GM18499 (cell line): ENCODE measurements around the gene CFAP298.

ENCODE experiments used
- ATAC-seq: cut with Tn5 transposase; IDR thresholded peaks from one replicate; pipeline ENCODE4 v1.9.1; 2021; ENCODE audit warnings: moderate number of reproducible peaks; ENCODE audit not compliant: insufficient read depth, unreplicated experiment

Gene CFAP298

DNA sequence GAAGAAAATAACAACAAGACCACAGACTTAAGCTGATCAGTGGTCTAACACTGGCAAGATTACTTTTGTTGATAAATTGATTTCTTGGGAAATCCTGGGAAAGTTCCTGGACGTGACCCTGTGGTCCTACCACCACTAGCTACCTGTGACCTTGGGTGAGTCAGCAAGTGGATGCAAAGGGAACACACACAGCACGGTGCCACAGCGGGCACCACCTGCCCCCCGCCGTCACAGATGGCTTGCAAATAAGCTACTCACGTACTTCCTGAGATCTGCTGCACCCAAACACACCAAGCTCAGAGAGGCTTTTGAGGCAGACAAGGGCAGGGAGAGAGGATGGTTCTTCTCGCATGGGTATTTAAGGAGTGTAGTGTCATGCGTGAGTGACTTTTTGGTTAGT is 12.7 kb downstream of the CFAP298 start:
- ATAC-seq = no peak

- ATAC-seq = no peak
Measured at GRCh38 chr21:32599091-32599490, 13.1 kb downstream of the CFAP298 start.

- no peak for ATAC-seq
Measured at GRCh38 chr21:32597205-32597604, 15.0 kb downstream of the CFAP298 start.

DNA sequence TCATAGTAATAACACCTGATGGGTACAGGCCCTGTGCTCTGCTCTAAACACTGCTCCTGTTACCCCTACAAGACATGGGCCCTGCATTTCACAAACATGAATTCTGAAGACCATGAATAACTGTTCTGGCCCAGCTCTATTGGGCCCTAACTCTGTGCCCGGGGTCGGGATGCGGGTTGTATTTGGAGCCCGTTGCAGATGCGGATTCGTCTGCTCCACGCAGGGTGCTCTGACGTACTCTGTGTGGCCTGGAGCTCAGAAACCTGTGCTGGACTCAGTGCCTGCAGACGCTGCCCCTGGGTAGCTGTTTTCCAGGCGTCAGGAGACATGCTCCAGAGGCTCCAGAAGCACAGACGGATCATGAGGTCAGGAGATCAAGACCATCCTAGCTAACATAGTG is 16.7 kb downstream of the CFAP298 start:
- ATAC-seq = no peak

- ATAC-seq = no peak
Measured at GRCh38 chr21:32593690-32594089, 18.5 kb downstream of the CFAP298 start.

DNA sequence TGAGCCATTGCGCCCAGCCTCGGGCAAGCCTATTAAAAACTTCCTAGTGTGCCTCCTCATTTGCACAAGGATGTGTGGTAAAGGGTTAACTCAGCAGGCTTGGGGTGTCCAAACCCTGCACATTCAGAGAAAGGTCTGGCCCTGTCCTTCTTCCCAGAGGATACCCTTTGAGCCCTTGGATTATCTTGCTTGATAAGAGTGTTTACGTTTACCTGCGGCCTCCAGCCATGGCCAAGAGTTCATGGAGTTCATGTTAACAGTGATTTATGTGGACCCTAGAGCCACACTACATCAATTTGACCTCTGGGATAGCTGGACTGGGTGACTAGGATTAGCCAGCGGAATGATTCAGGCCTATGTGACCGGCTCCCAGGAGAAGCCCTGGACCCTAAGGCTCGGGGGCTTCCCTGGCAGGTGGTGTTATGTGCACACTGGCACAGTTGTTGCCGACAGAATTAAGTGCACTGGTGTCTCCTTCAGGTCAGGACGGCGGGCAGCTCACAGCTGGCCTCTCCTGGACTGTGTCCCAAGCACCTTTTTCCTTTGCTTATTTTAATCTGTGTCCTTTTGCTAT is 19.2 kb downstream of the CFAP298 start:
- ATAC-seq = no peak

GRCh38 chr21:32590130-32590529 is 22.0 kb downstream of the CFAP298 start:
- no peak for ATAC-seq

DNA sequence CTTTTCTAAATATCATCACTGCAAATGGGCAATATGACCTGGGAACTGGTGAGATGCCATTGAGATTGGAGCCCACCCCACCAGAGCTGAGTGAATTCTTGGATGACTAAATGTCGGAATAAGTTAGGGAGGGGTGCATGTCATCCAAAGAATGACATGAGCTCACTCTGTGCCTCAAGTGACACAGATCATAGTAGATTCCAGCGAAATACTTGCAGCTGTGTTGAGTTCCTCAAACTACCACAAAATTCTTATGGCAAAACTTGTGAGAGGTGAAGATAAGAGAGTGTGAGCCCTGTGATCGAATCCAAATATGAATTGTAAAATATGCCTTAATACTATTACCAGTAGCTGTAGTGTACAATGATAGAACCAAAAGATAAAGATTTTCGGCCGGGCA is 24.5 kb downstream of the CFAP298 start:
- ATAC-seq = no peak

- ATAC-seq = no peak
Measured at GRCh38 chr21:32587120-32587519, 25.1 kb downstream of the CFAP298 start.

GRCh38 chr21:32585970-32586369 is 26.2 kb downstream of the CFAP298 start:
- no peak for ATAC-seq

DNA sequence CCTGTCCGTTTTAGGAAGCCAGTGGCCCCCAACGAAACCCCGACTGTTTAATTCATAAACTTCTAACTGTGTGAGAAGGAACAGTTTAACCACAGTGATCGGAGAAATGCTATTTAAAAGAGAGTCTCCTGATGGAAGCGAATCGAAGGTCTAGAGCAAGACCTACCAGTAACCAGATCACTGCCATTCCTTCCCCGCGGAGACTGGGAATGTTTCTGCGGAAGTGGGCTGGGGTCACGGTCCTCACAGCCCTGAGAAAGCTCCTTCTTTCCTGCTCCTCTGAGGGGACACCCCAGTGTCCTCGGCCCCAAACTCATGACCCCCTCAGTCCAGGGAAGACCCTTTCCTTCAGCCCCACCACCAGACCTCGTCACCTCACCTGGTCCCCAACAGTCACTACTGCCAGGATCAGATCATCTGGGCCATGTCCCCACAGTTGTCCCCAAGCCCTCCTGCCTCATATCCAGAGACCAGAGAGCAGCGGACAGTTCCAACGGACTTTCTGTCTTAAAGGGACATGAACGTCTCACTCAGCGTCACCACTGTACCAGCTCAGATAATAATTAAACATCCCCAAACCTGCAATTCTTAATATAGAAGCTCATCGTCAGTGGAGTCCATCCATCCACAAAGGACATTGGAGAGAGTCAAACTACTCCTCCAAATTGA is 27.0 kb downstream of the CFAP298 start, which contains the start of gene TCP10L:
TCP10L (minus strand) TSS at position 482 of the 669 bp plus-strand sequence. CDS start 1,219 bp downstream, outside the sequence.
- ATAC-seq = no peak

DNA sequence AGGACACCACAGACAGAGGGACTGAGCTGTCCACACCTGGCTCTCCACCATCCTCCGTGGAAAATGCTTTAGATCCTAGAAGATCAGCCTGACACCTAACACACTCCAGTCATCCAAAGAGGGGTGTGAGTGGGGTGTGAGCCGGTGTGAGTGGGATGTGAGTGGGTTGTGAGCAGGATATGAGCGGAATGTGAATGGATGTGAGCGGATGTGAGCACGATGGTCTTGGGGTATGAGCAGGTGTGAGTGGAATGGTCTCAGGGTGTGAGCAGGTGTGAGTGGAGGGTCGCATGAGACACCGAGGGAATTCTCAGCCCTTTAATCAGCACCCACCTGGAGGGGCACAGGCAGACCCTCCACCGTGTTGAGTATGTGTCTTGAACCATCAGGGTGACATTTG is 27.7 kb downstream of the CFAP298 start:
- no peak for ATAC-seq

- ATAC-seq = no peak
Measured at GRCh38 chr21:32581732-32582131, 30.4 kb downstream of the CFAP298 start.

- ATAC-seq = no peak
Measured at GRCh38 chr21:32580949-32581348, 31.2 kb downstream of the CFAP298 start.

GRCh38 chr21:32578107-32578691 is 34.0 kb downstream of the CFAP298 start:
- no peak for ATAC-seq

DNA sequence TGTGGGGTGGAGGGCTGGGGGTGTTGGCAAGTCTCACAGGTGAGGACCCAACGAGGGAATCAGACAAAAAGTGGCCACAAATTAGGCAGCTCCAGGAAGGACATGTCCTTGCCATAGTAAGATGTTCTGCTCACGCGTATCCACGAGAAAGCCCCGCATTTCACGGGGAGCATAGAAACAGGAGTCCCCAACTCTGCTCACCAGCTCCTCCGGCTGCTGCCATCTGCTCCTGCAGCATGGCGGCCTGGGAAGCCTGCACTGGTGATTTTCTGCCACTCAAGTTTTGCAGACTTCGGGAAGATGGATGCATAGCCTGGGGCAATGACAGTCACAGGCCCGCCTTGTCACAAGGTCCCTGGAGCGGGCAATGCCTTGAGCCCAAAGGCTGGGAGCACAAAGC is 36.2 kb downstream of the CFAP298 start:
- no peak for ATAC-seq

- ATAC-seq = no peak
Measured at GRCh38 chr21:32574946-32575925, 36.9 kb downstream of the CFAP298 start.

GRCh38 chr21:32572574-32573420 is 39.4 kb downstream of the CFAP298 start:
- no peak for ATAC-seq

DNA sequence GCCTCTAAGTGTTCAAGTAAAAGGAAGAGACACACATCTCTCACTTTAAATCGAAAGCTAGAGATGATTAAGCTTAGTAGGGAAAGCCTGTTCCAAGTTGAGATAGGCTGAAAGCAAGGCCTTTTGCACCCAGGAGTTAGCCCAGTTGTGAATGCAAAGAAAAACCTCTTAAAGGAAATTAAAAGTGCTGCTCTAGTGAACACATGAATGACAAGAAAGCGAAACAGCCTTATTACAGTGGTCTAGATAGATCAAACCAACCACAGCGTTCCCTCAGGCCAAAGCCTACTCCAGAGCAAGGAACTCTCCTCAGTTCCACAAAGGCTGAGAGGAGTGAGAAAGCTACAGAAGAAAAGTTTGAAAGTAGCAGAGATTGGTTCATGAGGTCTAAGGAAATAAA is 41.7 kb downstream of the CFAP298 start:
- no peak for ATAC-seq
